MM.1S (cell line): ENCODE data around the gene VSIG10L2.

Experiments used
- DNase-seq: peaks from one replicate; pipeline ENCODE4 v3.0.0-alpha.2; 2015
- H2AFZ ChIP-seq: fragments of 300-600 bp; sonication (generic); 2 replicates; pipeline ENCODE4 v1.6.0; 2016; ENCODE audit warnings: antibody characterized with exemption, low read length
- H3F3A ChIP-seq: fragments of 300-600 bp; sonication (generic); 2 replicates; pipeline ENCODE4 v1.6.1; 2016; ENCODE audit warnings: mild to moderate bottlenecking, antibody characterized with exemption, low read length, moderate library complexity, mixed read lengths; ENCODE audit not compliant: insufficient read depth
- H3K27ac ChIP-seq: fragments of 300-600 bp; sonication (generic); 2 replicates; pipeline ENCODE4 v1.5.1; 2016; ENCODE audit warnings: mild to moderate bottlenecking, low read length
- H3K27me3 ChIP-seq: fragments of 300-600 bp; sonication (generic); replicated peaks from 2 replicates; pipeline ENCODE4 v1.6.0; 2016; ENCODE audit warnings: low read length; ENCODE audit not compliant: insufficient read depth
- H3K36me3 ChIP-seq: fragments of 300-600 bp; sonication (generic); replicated peaks from 2 replicates; pipeline ENCODE4 v1.6.1; 2016; ENCODE audit warnings: mild to moderate bottlenecking, low read length, mixed read lengths; ENCODE audit not compliant: insufficient read depth
- H3K4me1 ChIP-seq: fragments of 300-600 bp; sonication (generic); 2 replicates; pipeline ENCODE4 v1.6.1; 2016; ENCODE audit warnings: low read length, mixed read lengths
- H3K4me2 ChIP-seq: fragments of 300-600 bp; sonication (generic); 2 replicates; pipeline ENCODE4 v1.6.0; 2016; ENCODE audit warnings: low read depth, low read length
- H3K4me3 ChIP-seq: fragments of 300-600 bp; sonication (generic); 2 replicates; pipeline ENCODE4 v1.5.1; 2016; ENCODE audit warnings: low read length, mixed read lengths
- H3K79me2 ChIP-seq: fragments of 300-600 bp; sonication (generic); 2 replicates; pipeline ENCODE4 v1.6.1; 2016; ENCODE audit warnings: mixed run types, low read length, mixed read lengths
- H3K9ac ChIP-seq: fragments of 300-600 bp; sonication (generic); 2 replicates; pipeline ENCODE4 v1.6.1; 2016; ENCODE audit warnings: low read length, mixed read lengths
- H3K9me2 ChIP-seq: fragments of 300-600 bp; sonication (generic); replicated peaks from 2 replicates; pipeline ENCODE4 v1.6.1; 2016; ENCODE audit warnings: mild to moderate bottlenecking, low read length, mixed read lengths; ENCODE audit not compliant: insufficient read depth
- H3K9me3 ChIP-seq: fragments of 300-600 bp; sonication (generic); replicated peaks from 2 replicates; pipeline ENCODE4 v1.6.1; 2016; ENCODE audit warnings: mild to moderate bottlenecking, low read length, mixed read lengths; ENCODE audit not compliant: insufficient read depth
- H4K20me1 ChIP-seq: fragments of 300-600 bp; sonication (generic); 2 replicates; pipeline ENCODE4 v1.6.1; 2016; ENCODE audit warnings: mild to moderate bottlenecking, low read length, moderate library complexity, mixed read lengths; ENCODE audit not compliant: insufficient read depth
- EZH2 ChIP-seq: fragments of 300-600 bp; sonication (generic); optimal IDR thresholded peaks from 2 replicates; pipeline ENCODE3; 2017; ENCODE audit warnings: low read depth, mild to moderate bottlenecking, antibody characterized with exemption, low read length, mixed read lengths
- EZH2phosphoT487 ChIP-seq: fragments of 300-600 bp; sonication (generic); IDR thresholded peaks from 2 replicates; pipeline ENCODE4 v1.6.1; 2018; ENCODE audit warnings: antibody characterized with exemption, low read length
- TF ChIP-seq, protein P1 (sequence below): fragments of 300-600 bp; sonication (generic); IDR thresholded peaks from 2 replicates; pipeline ENCODE4 v1.5.1; 2016; ENCODE audit warnings: antibody characterized with exemption, low read length, mixed read lengths

The VSIG10L2 gene

GRCh38 chr11:125935618-125936199 lies 10.1 kb upstream of the VSIG10L2 start:
- Histone ChIP-seq H4K20me1 (no peaks in the 10 kb centered on the region), H3K4me1 (no peaks in the 10 kb centered on the region), H3F3A (no peaks in the 10 kb centered on the region), H3K9ac (no peak overlapping the region), H3K4me2 (no peak overlapping the region), H3K36me3 (no peaks in the 10 kb centered on the region), H3K4me3 (no peak overlapping the region), H3K79me2 (no peaks in the 10 kb centered on the region), H3K9me3 (no peaks in the 10 kb centered on the region), H3K9me2 (no peaks in the 10 kb centered on the region), H3K27ac (no peak overlapping the region), H3K27me3 (no peaks in the 10 kb centered on the region), H2AFZ (0 out of 2 replicates have a peak overlapping the region, but pooled peaks have one; percentile 7)
- DNase-seq, result no peak
- TF ChIP-seq, protein P1, sequence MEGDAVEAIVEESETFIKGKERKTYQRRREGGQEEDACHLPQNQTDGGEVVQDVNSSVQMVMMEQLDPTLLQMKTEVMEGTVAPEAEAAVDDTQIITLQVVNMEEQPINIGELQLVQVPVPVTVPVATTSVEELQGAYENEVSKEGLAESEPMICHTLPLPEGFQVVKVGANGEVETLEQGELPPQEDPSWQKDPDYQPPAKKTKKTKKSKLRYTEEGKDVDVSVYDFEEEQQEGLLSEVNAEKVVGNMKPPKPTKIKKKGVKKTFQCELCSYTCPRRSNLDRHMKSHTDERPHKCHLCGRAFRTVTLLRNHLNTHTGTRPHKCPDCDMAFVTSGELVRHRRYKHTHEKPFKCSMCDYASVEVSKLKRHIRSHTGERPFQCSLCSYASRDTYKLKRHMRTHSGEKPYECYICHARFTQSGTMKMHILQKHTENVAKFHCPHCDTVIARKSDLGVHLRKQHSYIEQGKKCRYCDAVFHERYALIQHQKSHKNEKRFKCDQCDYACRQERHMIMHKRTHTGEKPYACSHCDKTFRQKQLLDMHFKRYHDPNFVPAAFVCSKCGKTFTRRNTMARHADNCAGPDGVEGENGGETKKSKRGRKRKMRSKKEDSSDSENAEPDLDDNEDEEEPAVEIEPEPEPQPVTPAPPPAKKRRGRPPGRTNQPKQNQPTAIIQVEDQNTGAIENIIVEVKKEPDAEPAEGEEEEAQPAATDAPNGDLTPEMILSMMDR, result no peak
- TF ChIP-seq EZH2, result no peak

DNA sequence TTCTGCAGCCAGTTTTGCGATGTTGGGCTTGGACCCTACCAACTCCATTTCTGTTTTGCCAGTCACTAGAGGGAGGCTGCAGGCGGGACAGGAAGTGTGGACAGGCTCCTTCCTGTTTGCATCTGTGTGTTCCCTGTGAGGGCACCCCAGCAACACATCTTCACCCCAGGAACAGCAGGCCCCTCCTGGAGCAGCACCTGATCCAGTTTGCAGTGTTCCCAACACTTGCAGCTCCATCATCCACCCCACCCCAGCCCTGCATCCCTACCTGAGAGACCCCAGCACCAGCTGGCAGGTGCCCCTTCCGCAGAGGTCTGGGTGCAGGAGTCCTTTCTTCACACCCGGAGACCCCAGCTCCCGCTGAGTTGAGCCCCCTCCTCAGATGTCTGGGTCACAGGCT lies 7.4 kb upstream of the VSIG10L2 start:
- DNase-seq, result no peak
- H2AFZ ChIP-seq, result no peak overlapping the region

GRCh38 chr11:125939081-125939521 lies 6.7 kb upstream of the VSIG10L2 start:
- TF ChIP-seq EZH2phosphoT487, result no peak
- Histone ChIP-seq H4K20me1 (no peaks in the 10 kb centered on the region), H3K27ac (no peak overlapping the region), H3K4me1 (peaks cover 5% of the 10 kb centered on the region), H3K36me3 (no peaks in the 10 kb centered on the region), H3K9me2 (no peaks in the 10 kb centered on the region), H3K4me3 (no peak overlapping the region), H3K9ac (no peak overlapping the region), H3K27me3 (no peaks in the 10 kb centered on the region), H3K9me3 (no peaks in the 10 kb centered on the region), H3K4me2 (no peak overlapping the region), H3K79me2 (no peaks in the 10 kb centered on the region), H2AFZ (no peak overlapping the region), H3F3A (no peaks in the 10 kb centered on the region)
- DNase-seq, result no peak

More for the DNA sequence above, 7.4 kb upstream of the VSIG10L2 start:
- TF ChIP-seq EZH2, result no peak
- Histone ChIP-seq H3K4me3 (no peak overlapping the region), H3K9me3 (no peaks in the 10 kb centered on the region), H3K36me3 (no peaks in the 10 kb centered on the region), H3K27ac (no peak overlapping the region), H3K4me2 (no peak overlapping the region), H3K79me2 (no peaks in the 10 kb centered on the region), H3K27me3 (no peaks in the 10 kb centered on the region), H3K4me1 (peaks cover 5% of the 10 kb centered on the region), H3K9me2 (no peaks in the 10 kb centered on the region), H4K20me1 (no peaks in the 10 kb centered on the region), H3K9ac (no peak overlapping the region), H3F3A (no peaks in the 10 kb centered on the region)

DNA sequence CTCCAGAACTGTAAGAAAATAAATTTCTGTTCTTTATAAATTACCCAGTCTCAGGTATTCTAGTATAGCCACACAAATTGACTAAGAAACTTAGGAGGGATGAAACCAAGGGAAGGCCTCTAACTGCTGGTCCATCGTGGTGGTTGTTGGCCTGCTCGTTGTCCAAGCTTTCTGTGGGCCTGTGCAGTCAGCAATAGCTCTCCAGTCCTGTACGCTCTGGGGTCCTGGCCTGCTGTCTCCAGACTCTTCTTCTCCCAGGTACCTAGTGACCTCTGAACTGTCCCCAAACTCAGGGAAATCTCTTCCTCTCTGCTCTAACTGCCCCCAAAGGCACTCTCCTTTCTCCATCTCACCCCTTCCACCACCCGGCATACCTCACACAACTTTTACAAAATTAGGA lies 5.7 kb upstream of the VSIG10L2 start:
- DNase-seq, result no peak
- H3K4me3 ChIP-seq, result no peak overlapping the region
- no peaks in the 10 kb centered on the region for H3K9me3 ChIP-seq
- H3K9ac ChIP-seq, result no peak overlapping the region
- no peaks in the 10 kb centered on the region for H3K79me2 ChIP-seq
- no peaks in the 10 kb centered on the region for H3K36me3 ChIP-seq
- H3K9me2 ChIP-seq, result no peaks in the 10 kb centered on the region
- no peaks in the 10 kb centered on the region for H3F3A ChIP-seq
- H2AFZ ChIP-seq, result no peak overlapping the region
- no peak overlapping the region for H3K4me2 ChIP-seq
- no peaks in the 10 kb centered on the region for H4K20me1 ChIP-seq
- H3K27me3 ChIP-seq, result no peaks in the 10 kb centered on the region
- H3K27ac ChIP-seq, result no peak overlapping the region
- TF ChIP-seq EZH2phosphoT487 (no peak), EZH2 (no peak)
- TF ChIP-seq, protein P1, result no peak
- H3K4me1 ChIP-seq, result peaks cover 5% of the 10 kb centered on the region
